Stomach (tissue), 9 donors: ENCODE results near the gene COL18A1. TPM values are rescaled to one million over a fixed set of nuclear protein-coding genes. Genes with fewer than 3 reads are reported as not detected.

ENCODE experiments used
- DNase-seq, 2 donors: peaks; one replicate each; pipeline versions ENCODE4 v3.0.0 to v3.0.0-alpha.2; 2013 to 2019
- H3K27ac ChIP-seq, 5 donors: fragments of 200-600 bp in 4 of 5; sonication (generic) in 4 of 5; one replicate each; pipeline ENCODE4 v1.5.1; 2013 to 2019; ENCODE audit warnings: mild to moderate bottlenecking in 1 of 5, moderate library complexity in 1 of 5
- H3K27me3 ChIP-seq, 3 donors: fragments of 200-600 bp; sonication (generic); one replicate each; pipeline ENCODE4 v1.5.1; 2017 to 2019; ENCODE audit warnings: mixed run types in 1 of 3
- H3K36me3 ChIP-seq, 4 donors: fragments of 200-600 bp; sonication (generic); 1 replicate in 3 of 4; 2 replicates in 1 of 4; pipeline ENCODE4 v1.5.1; 2016 to 2019
- H3K4me1 ChIP-seq, 4 donors: fragments of 200-600 bp; sonication (generic); one replicate each; pipeline ENCODE4 v1.5.1; 2016 to 2019
- H3K4me3 ChIP-seq, 4 donors: fragments of 200-600 bp; sonication (generic) in 3 of 4; one replicate each; pipeline ENCODE4 v1.5.1; 2016 to 2019; ENCODE audit warnings: mild to moderate bottlenecking in 1 of 4
- H3K9me3 ChIP-seq, 4 donors: fragments of 200-600 bp; sonication (generic); one replicate each; pipeline ENCODE4 v1.5.1; 2016 to 2019
- CTCF ChIP-seq, 7 experiments: fragments of 450-650 bp in 4 of 7; fragments of 200-600 bp in 3 of 7; sonication (generic) in 3 of 7; IDR thresholded peaks; one replicate each; pipeline ENCODE4 v1.5.1; 2016 to 2019; ENCODE audit warnings: antibody characterized with exemption in 7 of 7, control low read depth in 2 of 7, mild to moderate bottlenecking in 1 of 7
- EP300 ChIP-seq: sonication (generic); formaldehyde crosslinking; IDR thresholded peaks from one replicate; pipeline ENCODE4 v1.6.1; 2017; ENCODE audit warnings: antibody characterized with exemption
- POLR2A ChIP-seq, 4 donors: fragments of 450-650 bp; IDR thresholded peaks; one replicate each; pipeline ENCODE4 v1.6.1; 2016; ENCODE audit warnings: antibody characterized with exemption in 4 of 4, control low read depth in 2 of 4, mild to moderate bottlenecking in 1 of 4, moderate library complexity in 1 of 4
- POLR2AphosphoS5 ChIP-seq, 3 donors: sonication (generic); formaldehyde crosslinking; IDR thresholded peaks; one replicate each; pipeline ENCODE4 v1.6.1; 2016; ENCODE audit warnings: antibody characterized with exemption in 3 of 3
- WGBS, 5 donors: extraction: QIAGEN DNeasy Blood & Tissue Kit in 3 of 5; methylation state at CpG; one replicate each; pipeline versions ENCODE4 v1.1.5 to v1.1.7; 2013 to 2018; 5-methylcytosine and 5-hydroxymethylcytosine counted together
- intact Hi-C: fragments of 100-400 bp; cut with DNase I; formaldehyde crosslinking; loops from one replicate; pipeline ENCODE4 v1.15.1; 2023; ENCODE audit warnings: low total_unique reads
- polyA plus RNA-seq, 3 donors: library from polyadenylated mRNA; stranded (reverse); fragments of 200-250 nt; gene quantifications; one replicate each; pipeline ENCODE4 v1.2.3, GENCODE V29; 2013
- total RNA-seq, 5 donors: library from RNA; depleted of rRNA; stranded (reverse); fragments of >200 nt; gene quantifications; one replicate each; pipeline versions ENCODE4 v1.1.0 to v1.2.3, GENCODE V29; 2014 to 2016
- donor health status: healthy with polysubstance abuse.
- donor health status: Bipolar disorder and iron deficiency.
- donor health status: healthy.

The COL18A1 gene
- total and polyA plus RNA-seq, 8 donors = 19.8 to 212 (median 34.6) TPM

GRCh38 chr21:45467221-45467779 is 62.3 kb downstream of the COL18A1 start:
- no peak for DNase-seq
- peaks cover 0 to 13% (median 6%) of the 10 kb centered on the region in 4 donors for H3K36me3 ChIP-seq
- no peak for TF ChIP-seq POLR2A (IDR thresholded peaks at IDR 0.05)
- TF ChIP-seq EP300 = no peak
- no peak for TF ChIP-seq CTCF (IDR thresholded peaks at IDR 0.05)
- no peak for TF ChIP-seq POLR2AphosphoS5 (IDR thresholded peaks at IDR 0.05)
- no peak overlapping the region for H3K27ac ChIP-seq
- 76 to 88% (median 84%) methylated on average over 22 to 25 of the region's 25 CpGs for WGBS, 5 donors
- intact Hi-C loops = no loop called here
- peaks cover 15 to 33% (median 21%) of the 10 kb centered on the region in 4 donors for H3K4me1 ChIP-seq
- peaks cover 0 to 24% (median 0%) of the 10 kb centered on the region in 3 donors for H3K27me3 ChIP-seq
- no peak overlapping the region for H3K4me3 ChIP-seq
- H3K9me3 ChIP-seq = peaks cover 0 to under 1% (median 0%) of the 10 kb centered on the region in 4 donors

- no peak for DNase-seq
- no peak for TF ChIP-seq EP300
- TF ChIP-seq POLR2A (IDR thresholded peaks at IDR 0.05) = no peak
- TF ChIP-seq POLR2AphosphoS5 (IDR thresholded peaks at IDR 0.05) = no peak
- no peak for TF ChIP-seq CTCF (IDR thresholded peaks at IDR 0.05)
- Histone ChIP-seq H3K4me3 (no peak overlapping the region), H3K36me3 (peaks cover 0 to 13% (median 6%) of the 10 kb centered on the region in 4 donors), H3K4me1 (peaks cover 15 to 43% (median 25%) of the 10 kb centered on the region in 4 donors), H3K27me3 (peaks cover 0 to 34% (median 0%) of the 10 kb centered on the region in 3 donors), H3K27ac (peak overlapping the region in 2 of 5 donors; percentile 44 to 76), H3K9me3 (no peaks in the 10 kb centered on the region)
- 87 to 90% (median 89%) methylated on average over 40 to 45 of the region's 45 CpGs for WGBS, 5 donors
- intact Hi-C loops = no loop called here
These were observed 63.3 kb downstream of the COL18A1 start for GRCh38 chr21:45468051-45468970.

GRCh38 chr21:45468971-45469272 is 64.0 kb downstream of the COL18A1 start:
- H3K27ac ChIP-seq = peak overlapping the region in 2 of 5 donors; percentile 44 to 76
- DNase-seq = no peak
- peaks cover 15 to 44% (median 25%) of the 10 kb centered on the region in 4 donors for H3K4me1 ChIP-seq
- intact Hi-C loops = no loop called here
- H3K27me3 ChIP-seq = peaks cover 0 to 37% (median 0%) of the 10 kb centered on the region in 3 donors
- TF ChIP-seq CTCF (IDR thresholded peaks at IDR 0.05) (no peak), POLR2AphosphoS5 (IDR thresholded peaks at IDR 0.05) (no peak), POLR2A (IDR thresholded peaks at IDR 0.05) (no peak), EP300 (no peak)
- no peaks in the 10 kb centered on the region for H3K9me3 ChIP-seq
- H3K36me3 ChIP-seq = peaks cover 0 to 17% (median 6%) of the 10 kb centered on the region in 4 donors
- 89 to 93% (median 91%) methylated on average over 10 to 14 of the region's 14 CpGs for WGBS, 5 donors
- no peak overlapping the region for H3K4me3 ChIP-seq

GRCh38 chr21:45469273-45470086 is 64.5 kb downstream of the COL18A1 start:
- Histone ChIP-seq H3K27ac (peak overlapping the region in 3 of 5 donors; percentile 44 to 88 (median 76)), H3K27me3 (peaks cover 0 to 32% (median 0%) of the 10 kb centered on the region in 3 donors), H3K36me3 (peaks cover 0 to 18% (median 7%) of the 10 kb centered on the region in 4 donors), H3K4me3 (no peak overlapping the region), H3K4me1 (peaks cover 15 to 44% (median 25%) of the 10 kb centered on the region in 4 donors), H3K9me3 (no peaks in the 10 kb centered on the region)
- peak in 1 of 2 donors; percentile 57 for DNase-seq
- intact Hi-C loops = no loop called here
- TF ChIP-seq EP300 = no peak
- no peak for TF ChIP-seq CTCF (IDR thresholded peaks at IDR 0.05)
- no peak for TF ChIP-seq POLR2A (IDR thresholded peaks at IDR 0.05)
- no peak for TF ChIP-seq POLR2AphosphoS5 (IDR thresholded peaks at IDR 0.05)
- 63 to 76% (median 68%) methylated on average over 19 to 24 of the region's 24 CpGs for WGBS, 5 donors
